Measurements from ENCODE around the gene ASTN2.
"Not testable (repeated sequence)": the region's sequence is repeated elsewhere in the genome, so short reads cannot be mapped to it uniquely, and the experiment has no call there.

ASTN2 gene

DNA sequence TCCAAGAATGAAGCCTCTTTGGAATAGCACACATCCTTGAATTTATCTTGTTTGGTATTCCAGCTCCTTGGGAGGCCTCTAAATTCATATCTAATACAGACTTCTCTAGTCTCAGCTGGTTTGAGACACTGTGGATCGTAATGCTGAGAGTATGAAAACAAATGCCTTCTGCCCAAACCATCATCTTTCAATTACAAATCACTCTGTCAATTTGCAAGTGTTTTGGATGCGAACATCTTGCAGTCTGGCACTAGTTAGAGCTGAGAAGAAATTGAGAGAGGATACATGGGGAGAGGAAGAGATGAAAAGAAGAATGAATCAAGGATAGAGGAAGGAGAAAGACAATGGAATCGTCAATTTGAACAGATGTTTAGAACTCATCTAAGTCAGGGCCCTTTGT is 342.6 kb downstream of the ASTN2 start:
- no peak for DNase-seq

DNA sequence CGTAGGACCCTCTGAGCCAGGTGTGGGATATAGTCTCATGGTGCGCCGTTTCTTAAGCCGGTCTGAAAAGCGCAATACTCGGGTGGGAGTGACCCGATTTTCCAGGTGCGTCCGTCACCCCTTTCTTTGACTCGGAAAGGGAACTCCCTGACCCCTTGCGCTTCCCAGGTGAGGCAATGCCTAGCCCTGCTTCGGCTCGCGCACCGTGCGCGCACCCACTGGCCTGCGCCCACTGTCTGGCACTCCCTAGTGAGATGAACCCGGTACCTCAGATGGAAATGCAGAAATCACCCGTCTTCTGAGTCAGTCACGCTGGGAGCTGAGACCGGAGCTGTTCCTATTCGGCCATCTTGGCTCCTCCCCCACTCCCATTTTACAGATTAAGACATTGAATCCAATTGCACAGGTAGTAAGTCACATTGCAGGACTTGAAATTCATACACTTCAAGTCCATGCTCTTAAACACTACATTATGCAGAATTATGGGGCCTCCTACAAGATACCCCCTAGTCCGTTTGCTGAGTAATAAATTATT is 343.1 kb downstream of the ASTN2 start:
- DNase-seq = not testable (repeated sequence)

DNA sequence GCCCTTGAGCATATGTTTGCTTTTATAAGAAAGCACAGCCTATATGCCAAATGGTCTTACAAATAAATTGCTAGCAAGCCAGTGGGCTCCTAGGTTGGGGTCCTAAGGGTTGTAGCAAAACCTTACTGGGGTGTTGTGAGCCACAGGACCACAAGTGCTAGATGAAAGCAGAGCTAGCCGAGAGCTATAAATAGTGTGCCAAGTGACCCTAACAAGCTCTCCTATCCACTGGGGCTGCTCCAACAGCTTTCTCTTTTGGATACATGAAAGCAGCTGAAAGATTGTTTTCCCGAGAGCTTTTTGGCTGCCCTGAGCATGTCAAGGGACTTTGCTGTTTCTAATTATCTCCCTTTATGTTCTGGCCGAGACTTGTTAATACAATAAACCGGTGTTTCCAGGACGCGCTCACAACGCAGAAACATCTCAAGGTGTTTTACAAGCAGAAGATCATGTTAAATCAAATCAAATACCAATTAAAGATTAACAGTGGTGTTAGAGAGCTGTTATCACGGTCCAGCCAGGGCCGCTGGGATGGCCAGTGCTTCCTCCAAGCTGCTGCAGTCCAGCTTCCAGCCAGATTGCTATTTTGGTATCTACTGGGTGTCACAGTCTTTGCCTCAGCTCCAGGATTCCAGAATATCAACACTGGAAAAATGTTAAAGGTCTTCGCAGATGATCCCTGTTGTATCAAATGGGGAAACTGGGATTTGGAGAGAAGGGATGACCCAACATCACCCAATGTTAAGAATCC is 351.0 kb downstream of the ASTN2 start:
- DNase-seq = no peak

DNA sequence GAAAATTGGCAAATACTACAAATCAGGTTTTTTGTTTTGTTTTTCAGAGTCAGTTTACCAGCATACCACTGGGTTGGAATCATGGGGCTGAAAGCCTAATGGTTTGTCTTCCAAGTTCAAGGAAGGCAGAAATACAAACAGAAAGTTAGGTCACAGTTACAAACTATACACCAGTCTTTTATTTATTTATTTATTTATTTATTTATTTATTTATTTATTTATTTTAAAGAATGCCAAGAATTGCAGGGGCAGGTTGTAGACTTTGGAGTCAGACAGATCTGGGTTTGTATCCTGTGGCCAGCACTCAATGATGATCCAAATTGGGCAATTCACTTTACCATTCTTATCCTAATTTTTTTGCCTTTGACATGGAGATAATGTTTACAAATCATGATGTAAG is 353.9 kb downstream of the ASTN2 start:
- no peak for DNase-seq

DNA sequence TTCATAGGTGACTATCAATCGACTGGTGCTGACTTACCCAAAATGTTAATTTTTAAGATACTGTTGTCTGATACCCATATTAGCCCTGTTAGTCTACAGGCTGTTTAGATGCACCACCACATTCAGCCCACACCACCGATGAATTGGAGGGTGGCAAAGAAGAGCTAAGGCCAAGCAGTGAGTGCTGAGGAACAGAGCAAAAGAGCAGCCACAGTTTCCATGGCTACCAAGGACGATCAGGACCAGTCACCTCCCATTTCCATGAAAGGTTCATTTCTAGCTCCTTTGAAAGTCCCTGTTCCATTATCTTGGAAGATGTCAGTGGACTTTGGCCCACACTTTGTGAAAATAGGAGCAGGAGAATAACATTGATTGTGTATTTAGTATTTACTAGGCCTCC is 364.9 kb downstream of the ASTN2 start:
- DNase-seq = no peak

DNA sequence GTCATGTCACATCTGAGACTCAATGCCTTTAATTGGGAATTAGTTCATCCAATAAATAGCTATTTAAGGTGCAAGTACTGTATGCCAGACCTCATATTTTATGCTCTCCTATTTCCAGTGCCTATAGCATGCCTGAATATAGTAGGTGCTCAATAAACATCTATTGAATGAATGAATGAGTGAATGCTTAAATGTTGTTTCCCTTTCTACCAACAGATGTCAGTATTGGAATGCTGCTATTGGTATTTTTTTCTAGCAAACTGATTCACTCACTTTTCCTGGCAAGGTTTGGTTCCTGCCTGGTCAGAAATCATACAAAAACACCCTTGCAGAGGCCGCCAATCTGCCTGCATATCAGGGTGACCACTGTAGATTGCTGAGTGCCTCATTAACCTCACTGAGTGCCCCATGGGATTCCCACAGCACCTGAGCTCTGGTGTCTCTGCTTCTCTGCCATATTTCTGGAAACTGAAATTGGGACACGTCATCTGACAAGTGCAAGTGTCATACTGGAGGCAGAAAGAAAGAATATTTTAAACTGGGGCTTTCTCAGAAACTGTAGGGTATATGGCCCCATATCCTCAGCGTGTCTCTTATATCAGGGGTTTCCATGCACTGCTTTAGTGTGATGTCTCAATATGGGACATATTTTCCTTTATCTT is 368.1 kb downstream of the ASTN2 start:
- no peak for DNase-seq

DNA sequence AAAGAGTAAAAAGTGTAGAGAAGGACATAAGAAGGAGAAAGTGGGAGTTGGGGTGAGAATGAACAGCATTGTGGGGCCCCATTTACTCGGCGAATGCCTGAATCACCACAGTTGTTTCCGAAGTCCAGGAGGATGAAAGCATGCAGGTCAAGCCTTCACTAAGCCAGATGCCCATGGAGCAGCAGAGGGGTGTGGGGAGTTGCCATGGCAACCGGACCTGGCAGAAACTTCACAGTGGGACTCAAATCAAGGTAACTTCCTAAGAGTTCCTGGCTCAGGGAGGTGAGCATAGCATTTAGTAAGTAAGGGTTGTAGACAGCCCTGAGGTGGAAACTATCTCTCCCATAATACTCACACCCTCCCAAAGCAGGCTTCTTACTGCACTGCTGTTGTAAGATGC is 370.6 kb downstream of the ASTN2 start:
- no peak for DNase-seq

DNA sequence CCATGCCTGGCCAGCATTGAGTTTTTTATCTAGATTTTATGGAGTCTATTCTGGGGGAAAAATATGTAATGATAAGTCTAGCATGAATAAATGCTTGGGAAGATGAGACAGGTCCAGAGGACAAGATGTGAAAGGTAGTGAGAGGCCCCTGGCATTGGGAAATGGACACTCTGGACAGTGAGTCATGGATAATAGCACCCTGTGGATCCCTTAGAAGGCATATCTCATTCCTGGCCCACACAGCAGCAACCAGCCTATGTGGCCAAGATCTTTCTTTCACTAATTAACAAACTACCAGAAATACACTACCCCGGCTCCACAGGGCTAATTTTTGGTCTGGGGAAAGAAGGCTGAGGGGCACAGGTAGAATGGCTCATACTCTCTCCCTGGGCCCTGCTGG is 371.7 kb downstream of the ASTN2 start:
- DNase-seq = no peak

DNA sequence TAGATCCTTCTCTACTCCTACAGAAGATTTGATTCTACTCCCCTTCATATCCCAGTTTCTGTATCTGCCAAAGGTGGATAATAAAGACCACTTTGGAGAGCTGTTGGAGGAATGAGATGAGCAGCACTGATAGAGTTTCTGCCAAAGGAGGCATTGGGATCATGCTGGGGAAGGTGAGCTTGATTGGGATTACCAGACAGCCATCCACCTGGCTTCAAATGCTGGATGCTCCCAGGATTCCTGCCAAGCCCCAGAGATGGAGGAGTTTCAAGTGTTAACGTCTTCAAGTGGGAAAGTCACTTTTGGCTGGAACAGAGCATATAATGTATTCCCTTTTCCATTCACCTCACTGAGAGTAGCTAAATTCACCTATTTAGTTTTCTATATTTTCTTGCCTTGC is 379.3 kb downstream of the ASTN2 start:
- DNase-seq = no peak

DNA sequence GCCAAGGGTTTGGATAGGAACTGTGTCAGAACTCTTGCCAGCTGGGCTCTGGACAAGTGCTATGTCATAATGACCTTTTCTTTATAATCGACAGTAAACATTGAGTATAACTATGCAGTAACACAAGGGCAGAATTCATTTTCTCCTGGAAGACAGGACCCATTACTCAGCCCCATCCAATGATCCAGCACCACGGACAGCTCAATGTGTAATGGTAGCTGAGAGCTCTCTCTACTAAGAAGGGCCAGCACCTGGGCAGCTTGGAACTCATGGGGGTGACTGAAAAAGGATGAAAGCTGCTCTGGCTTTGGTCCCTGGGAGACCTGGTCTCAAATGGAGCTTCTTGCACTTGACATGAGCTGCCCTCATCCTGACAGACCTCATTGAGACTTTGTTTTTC is 380.0 kb downstream of the ASTN2 start:
- DNase-seq = no peak

DNA sequence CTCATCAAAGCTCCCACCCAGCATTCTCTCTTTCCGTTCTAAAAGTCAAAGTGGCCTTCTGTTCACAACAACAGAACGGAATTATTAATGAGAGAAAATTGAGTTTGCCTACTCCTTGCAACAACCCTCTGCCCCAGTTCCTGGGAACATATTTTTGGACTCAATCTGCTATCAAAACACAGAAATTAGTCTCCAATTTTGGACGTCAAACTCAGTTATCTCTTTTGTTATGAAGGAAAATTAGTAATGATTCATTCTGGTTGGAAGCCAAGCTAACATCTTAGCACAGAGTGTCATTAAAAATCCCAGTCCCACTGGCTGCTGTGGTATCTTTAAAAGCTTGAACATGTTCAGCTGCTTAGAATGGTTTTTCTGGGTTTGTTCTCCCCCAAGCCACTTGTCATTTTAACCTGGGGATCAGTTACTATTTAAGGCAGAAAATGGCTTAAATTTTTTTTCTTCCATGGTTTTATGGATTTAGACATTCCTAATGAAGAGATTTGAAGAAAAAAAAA is 384.5 kb downstream of the ASTN2 start:
- DNase-seq = no peak

DNA sequence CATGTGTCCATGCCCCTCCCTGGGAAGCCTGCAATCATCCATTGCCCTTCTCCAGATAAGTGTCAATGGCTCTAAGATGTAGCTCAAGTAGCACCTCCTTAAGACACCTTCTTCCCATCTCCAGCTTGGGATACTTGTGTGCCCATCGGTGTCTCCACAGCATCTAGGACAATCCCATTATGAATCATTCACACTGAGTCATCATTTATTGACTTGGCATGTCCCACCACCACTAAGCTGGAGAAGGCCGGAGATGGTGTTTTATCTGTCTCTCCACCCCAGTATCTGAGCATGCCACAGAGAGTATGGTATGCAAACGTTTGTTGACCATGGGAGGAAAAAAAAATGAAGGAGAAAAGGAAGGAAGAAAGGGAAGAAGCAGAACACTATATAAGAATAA is 385.5 kb downstream of the ASTN2 start:
- DNase-seq = no peak

DNA sequence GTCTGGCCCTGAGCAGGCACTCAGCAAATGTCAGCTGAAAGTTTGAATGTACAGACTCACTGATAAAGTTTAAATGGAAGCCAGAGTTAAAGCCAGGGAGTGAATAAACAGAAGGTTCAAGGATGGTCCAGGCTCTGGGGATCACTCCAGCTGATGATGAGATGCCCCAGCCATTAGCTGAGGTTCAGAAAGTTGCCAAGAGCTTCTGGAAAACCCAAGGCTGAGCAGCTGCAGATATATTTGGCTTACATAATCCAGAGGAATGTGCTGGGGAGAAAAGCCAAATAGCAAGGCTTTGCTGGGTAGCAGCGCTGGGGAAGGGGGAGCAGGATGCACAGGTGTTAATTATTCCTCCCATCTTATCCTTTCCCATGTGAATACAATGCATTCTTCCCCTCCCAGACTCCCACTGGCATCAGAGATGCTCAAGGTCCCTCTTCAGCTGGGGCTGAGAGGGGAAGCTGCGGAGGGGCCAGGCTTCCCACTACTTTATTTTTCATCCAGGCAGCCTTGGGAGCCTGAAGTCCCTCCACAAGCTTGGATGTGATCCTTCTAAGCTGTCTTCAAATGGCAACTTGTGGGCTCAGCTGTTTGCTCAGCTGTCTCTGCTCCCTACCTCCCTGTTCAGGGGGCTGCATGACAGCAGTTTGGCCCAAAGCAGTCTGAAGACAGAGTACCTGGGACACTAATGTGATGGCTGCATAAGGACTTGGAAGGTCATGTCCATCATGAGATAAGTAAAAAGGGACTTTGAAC is 386.6 kb downstream of the ASTN2 start:
- no peak for DNase-seq

DNA sequence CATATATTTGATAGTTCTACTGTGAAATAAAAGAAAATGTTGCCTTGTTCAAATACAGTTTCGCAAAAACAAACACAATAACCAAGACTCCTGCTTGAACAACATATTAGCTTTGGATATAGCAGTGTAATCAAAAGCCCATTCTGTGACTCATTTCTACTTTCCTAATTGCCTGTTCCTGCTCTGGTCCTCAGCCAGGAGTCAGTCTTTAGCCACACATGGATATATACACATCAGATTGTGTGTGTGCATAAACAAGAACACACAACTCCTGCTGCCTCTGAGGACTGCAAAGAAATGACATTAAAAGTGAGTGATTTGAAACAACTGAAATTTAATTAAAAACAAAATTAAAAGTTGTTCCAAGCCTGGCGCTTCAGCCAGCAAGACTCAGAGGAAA is 393.0 kb downstream of the ASTN2 start:
- no peak for DNase-seq

DNA sequence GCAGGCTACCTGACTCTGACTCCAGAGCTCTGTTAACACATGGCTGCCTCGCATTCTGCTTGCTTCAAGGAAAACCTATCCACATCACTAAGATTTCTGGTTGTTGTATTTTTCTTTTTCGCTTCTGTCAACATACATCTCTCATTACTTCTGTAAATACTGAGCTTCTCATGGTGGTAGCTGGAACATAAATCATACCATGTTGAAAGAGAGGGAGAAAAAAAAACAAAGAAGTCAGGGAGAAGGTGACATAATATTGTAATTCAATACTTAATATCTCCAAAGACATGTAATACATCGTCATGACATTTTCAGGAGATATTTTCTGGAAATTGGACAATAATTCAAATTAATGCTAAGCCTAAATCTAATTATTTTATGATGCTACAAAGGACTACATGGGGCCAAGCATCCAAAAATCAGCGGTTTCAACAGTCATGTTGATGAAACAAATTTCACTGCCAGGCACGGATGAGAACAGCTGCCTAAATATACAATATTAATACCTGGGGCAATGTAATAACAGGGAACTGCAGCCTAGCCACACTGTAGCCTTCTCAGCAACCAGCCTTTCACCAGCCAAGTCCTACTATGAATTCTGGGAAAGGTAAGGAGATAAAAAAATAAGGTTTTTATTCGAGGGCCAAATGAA is 395.8 kb downstream of the ASTN2 start:
- no peak for DNase-seq

DNA sequence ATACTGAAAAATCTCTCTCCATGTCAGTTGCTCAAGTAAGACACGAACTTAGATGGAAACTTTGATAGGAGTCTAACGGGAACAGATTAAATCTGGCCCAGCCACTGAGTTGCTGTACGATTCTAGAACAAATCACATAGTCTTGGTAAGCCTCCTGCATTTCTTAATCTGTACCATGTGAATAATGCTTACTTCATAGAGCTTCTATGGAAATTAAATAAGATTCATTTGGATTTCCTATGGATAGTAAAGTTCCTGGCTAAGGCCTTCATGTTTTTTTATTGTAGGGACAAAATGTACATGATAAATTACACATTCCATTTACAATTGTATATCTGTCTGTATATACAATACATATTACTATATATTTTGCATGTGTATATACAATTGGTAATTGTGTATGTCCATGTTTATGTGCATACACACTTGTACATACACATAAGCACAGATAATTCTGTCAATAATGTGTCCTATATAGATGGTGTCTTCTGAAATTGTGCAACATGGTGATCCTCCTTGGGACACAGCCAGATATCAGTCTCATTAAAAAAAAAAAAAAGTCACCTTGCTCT is 397.4 kb downstream of the ASTN2 start:
- DNase-seq = no peak

DNA sequence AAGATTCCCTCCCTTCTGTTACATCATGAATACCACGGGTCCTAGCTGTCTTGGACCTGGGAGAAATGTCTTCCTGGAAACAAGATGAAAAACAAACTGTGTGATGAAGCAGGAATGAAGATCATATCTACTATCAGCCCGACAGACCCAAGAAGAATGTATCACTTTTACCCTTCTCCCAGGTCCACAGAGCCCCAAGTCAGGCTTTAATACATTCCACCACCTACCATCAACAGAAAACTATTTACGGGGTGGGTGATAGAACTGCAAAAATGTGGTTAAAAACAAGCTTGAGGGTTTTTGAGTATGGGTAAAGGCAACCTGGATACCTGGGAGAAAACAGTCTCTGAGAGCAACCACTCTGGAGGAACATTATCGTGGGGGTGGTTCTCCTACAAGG is 400.8 kb downstream of the ASTN2 start:
- no peak for DNase-seq

DNA sequence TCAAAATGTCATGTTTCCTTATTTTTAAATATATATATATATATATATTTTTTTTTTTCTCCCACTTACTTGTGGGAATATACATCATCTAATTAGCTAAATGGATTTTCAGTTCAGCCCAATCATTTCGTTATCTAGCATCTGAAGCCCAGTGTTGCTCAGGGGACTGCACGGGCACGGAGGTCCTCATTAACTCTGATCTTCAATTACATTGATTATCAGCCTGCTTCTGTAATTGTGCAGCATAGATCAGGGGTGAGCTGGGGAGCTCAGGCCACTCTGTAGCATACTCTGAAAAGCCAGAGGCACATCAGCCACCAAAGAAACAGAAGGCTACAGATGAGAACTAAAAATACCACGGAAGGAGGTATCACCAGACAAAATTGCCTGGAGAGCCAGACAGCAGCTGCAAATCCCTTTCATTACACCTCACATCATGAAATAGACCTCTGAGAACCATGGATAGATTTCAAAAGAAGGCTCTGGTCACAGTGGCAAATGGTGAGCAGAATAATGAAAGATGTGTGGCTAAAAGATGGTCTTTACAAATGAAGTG is 401.3 kb downstream of the ASTN2 start:
- no peak for DNase-seq

DNA sequence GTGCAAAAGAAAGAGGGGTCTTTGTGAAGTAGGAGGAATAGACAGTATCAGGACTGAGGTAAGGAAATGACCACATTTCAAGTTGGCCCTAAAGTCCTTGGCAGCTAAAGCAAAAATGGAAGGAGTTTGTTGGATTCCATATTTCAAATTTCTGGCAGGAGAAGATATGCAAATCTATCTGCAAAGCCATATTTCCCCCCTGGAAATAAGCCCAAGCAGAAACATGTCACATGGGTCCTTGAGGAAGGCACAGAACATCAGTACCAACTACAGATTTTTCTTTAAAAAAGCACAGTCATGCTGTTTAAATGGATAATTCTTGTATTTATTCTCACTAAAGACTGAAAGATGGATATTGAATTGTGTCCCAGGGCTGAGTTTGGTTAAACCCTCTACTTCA is 404.8 kb downstream of the ASTN2 start:
- no peak for DNase-seq

DNA sequence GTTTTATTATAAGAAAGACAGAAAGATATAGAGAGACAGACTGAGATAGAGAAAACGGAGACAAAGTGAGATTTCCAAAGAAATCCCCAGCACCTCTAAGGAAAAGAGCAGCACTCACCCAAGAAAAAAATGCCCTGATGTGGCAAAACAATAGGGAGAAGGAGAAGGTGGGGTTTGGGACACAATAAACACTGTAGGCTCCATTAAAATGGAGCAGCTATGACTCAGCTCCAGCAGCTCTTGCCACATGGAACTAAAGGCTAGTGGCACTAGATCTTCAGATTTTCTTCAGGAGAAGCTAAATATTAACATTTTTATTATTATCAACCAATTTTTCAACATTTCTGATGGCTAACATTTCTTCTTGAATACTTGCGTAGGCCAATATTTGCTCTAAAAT is 406.0 kb downstream of the ASTN2 start:
- no peak for DNase-seq

DNA sequence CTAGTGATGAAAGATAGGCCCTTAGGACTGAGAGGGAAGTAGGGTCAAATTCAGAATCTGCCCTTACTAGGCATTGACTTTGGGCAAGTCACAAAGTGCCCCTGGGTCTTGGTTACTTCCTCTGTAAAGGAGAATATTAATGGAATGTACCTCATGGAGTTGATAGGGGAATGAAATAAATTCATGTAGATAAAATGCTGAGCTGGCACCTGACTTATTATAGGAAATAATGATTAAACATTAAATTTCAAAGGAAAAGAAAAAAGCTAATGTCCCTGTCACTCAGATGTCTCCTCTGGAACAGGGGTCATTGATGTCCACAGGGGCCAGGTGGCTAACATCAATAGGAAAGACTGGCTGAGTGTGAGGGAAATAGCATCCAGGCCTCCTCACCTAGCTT is 406.4 kb downstream of the ASTN2 start:
- no peak for DNase-seq

DNA sequence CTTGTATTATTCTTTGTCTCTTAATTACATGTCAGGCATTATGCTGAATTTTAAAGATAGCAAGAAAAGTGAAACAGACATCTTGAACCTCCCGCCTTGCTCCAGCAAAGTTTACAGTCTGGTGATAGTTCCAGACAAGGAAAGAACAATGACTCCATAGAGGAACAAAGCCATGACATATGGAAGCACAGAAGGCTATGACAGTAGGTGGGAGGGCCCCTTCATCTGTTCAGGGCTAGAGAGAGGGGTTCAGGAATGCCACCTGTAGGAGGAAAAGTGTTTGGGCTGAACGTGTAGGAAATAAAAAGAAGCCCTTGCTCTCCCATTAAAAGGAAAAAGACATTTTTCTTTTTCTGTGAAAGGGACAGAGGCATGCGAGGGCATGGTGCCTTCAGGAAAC is 412.2 kb downstream of the ASTN2 start:
- no peak for DNase-seq

Measured in NCI-H526 treated with DMSO at 0.1 percent for 48 hours (cell line).